AML-193 (cell line): ENCODE data around the gene GINS2.

Experiments
- DNase-seq, 2 experiments: peaks; one replicate each; lab custom pipeline; 2025; lab: John Stamatoyannopoulos, UW

GINS2 gene

GRCh38 chr16:85688586-85689284 lies at the start of gene GINS2:
Gene GINS2 (minus strand): TSS chr16:85688954. CDS start chr16:85688898, 56 bp downstream.
- DNase-seq: peak; percentile 79 to 84

- no peak for DNase-seq
Measured at GRCh38 chr16:85736921-85737320, 48.2 kb upstream of the GINS2 start.

GRCh38 chr16:85735946-85736345 lies 47.2 kb upstream of the GINS2 start:
- no peak for DNase-seq

- no peak for DNase-seq
Measured at GRCh38 chr16:85735225-85735635, 46.5 kb upstream of the GINS2 start.

- DNase-seq: no peak
Measured at GRCh38 chr16:85734311-85735017, 45.7 kb upstream of the GINS2 start.

- DNase-seq: peak; percentile 69 to 74
Measured at GRCh38 chr16:85733839-85734170, 45.1 kb upstream of the GINS2 start.

GRCh38 chr16:85733155-85733838 lies 44.5 kb upstream of the GINS2 start:
- peak; percentile 87 to 91 for DNase-seq

GRCh38 chr16:85731179-85731578 lies 42.4 kb upstream of the GINS2 start:
- no peak for DNase-seq

- DNase-seq: peak; percentile 13 to 16
Measured at GRCh38 chr16:85730186-85730465, 41.4 kb upstream of the GINS2 start.

GRCh38 chr16:85729452-85730185 lies 40.9 kb upstream of the GINS2 start:
- DNase-seq: no peak

- DNase-seq: no peak
Measured at GRCh38 chr16:85728879-85729278, 40.1 kb upstream of the GINS2 start.

GRCh38 chr16:85724936-85725335 lies 36.2 kb upstream of the GINS2 start:
- DNase-seq: no peak

GRCh38 chr16:85724126-85724879 lies 35.5 kb upstream of the GINS2 start:
- DNase-seq: no peak

- no peak for DNase-seq
Measured at GRCh38 chr16:85722128-85722893, 33.6 kb upstream of the GINS2 start.

- no peak for DNase-seq
Measured at GRCh38 chr16:85720302-85720637, 31.5 kb upstream of the GINS2 start.

- no peak for DNase-seq
Measured at GRCh38 chr16:85719605-85720301, 31.0 kb upstream of the GINS2 start.

GRCh38 chr16:85718682-85719081 lies 29.9 kb upstream of the GINS2 start:
- no peak for DNase-seq

GRCh38 chr16:85718153-85718477 lies 29.4 kb upstream of the GINS2 start:
- no peak for DNase-seq

- peak; percentile 29 to 32 for DNase-seq
Measured at GRCh38 chr16:85717393-85718152, 28.8 kb upstream of the GINS2 start.

- DNase-seq: no peak
Measured at GRCh38 chr16:85716680-85717038, 27.9 kb upstream of the GINS2 start.
